Measurements from ENCODE around the gene PDF. TPM values are rescaled to one million over a fixed set of nuclear protein-coding genes. Genes with fewer than 3 reads are reported as not detected.

The PDF gene
- total RNA-seq, 2 experiments from 2014 or later = 8.8 to 9.7 TPM

DNA sequence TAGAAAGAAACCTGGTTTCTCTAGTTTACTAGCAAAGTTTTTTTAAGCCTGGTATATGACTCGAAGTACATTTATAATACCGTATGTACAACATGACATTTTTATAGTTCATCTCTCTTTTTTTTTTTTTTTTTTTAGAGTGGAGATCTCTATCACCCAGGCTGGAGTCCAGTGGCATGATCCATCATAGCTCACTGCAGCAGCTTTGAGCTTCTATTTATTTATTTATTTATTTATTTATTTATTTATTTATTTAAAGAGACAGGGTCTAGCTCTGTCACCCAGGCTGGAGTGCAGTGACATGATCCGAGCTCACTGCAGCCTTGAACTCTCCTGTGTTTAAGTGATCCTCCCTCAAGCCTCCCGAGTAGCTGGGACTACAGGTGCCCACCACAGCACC, 45.1 kb downstream of the PDF start:
- H3K27ac Mint-ChIP-seq = no peak overlapping the region
- no peaks in the 10 kb centered on the region for H3K9me3 Mint-ChIP-seq
- H3K27me3 Mint-ChIP-seq = no peaks in the 10 kb centered on the region
- peaks cover 2% of the 10 kb centered on the region for H3K4me1 Mint-ChIP-seq
- ChIA-PET CTCF (interaction anchor here (0.7 to 7.1 kb wide), 13 partner anchors 9 to 1262 kb away, joined by 3 to 103 read pairs (median 5); partner anchors contain the start of genes CHTF8, DUS2 and UTP4), POLR2A (interaction anchor here (0.6 to 1.9 kb wide), 2 partner anchors 135 to 336 kb away, joined by 3 to 6 read pairs; no protein-coding TSS in a partner anchor)
- H3K4me3 Mint-ChIP-seq = no peak overlapping the region
- DNase-seq = no peak
- peaks cover 2% of the 10 kb centered on the region for H3K36me3 Mint-ChIP-seq (ENCODE audit: low read depth)

DNA sequence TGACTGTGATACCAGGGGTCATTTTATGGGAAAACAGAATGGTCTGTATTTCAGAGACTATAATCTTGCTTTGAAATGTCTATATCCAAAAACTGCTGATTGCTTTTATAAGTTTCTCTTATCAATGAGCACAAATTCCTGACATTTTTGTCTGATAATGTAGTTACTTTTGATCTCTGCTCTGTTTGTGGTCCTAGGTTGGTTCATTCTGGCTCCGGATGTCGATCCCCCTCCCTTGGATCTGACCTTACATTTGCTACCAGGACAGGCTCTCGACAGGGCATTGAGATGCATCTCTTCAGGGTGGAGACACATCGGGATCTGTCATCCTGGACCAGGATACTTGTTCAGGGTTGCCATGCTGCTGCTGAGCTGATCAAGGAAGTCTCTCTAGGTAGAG, 46.5 kb downstream of the PDF start:
- no peak overlapping the region for H3K4me3 Mint-ChIP-seq
- DNase-seq = no peak
- peaks cover 2% of the 10 kb centered on the region for H3K4me1 Mint-ChIP-seq
- POLR2A ChIA-PET = no interaction called here
- no peaks in the 10 kb centered on the region for H3K9me3 Mint-ChIP-seq
- no peaks in the 10 kb centered on the region for H3K27me3 Mint-ChIP-seq
- H3K36me3 Mint-ChIP-seq (ENCODE audit: low read depth) = peaks cover 2% of the 10 kb centered on the region
- H3K27ac Mint-ChIP-seq = no peak overlapping the region
- CTCF ChIA-PET = interaction anchor here (1.5 to 7.1 kb wide), 2 partner anchors 133 kb away, joined by 8 to 103 read pairs; no protein-coding TSS in a partner anchor

DNA sequence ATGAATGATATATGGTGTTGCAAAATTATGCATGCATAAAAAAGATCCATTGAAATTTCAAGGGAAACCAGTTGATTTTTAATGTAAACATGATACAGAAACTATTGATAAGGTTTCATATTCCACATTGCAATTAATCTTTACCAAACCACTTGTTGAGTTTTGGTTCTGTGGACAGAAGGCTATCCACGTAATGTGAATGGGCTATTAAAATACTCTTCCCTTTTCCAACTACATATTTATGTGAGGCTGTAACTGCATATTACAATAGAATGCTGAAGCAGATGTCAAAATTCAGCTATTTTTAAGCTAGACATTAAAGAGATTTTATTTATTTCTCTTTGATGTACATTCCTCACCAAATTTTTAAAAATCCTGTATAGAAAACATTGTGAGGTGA, 53.0 kb downstream of the PDF start:
- no peak overlapping the region for H3K4me3 Mint-ChIP-seq
- no peak for DNase-seq
- ChIA-PET CTCF (interaction anchor here (0.7 to 1.3 kb wide), 2 partner anchors 10 to 127 kb away, joined by 3 read pairs; no protein-coding TSS in a partner anchor), POLR2A (interaction anchor here (1.8 kb wide), 1 partner anchor 34 kb away, joined by 4 read pairs; the partner anchor contains the start of gene VPS4A)
- no peaks in the 10 kb centered on the region for H3K4me1 Mint-ChIP-seq
- H3K36me3 Mint-ChIP-seq (ENCODE audit: low read depth) = peaks cover 2% of the 10 kb centered on the region
- no peaks in the 10 kb centered on the region for H3K9me3 Mint-ChIP-seq
- H3K27ac Mint-ChIP-seq = no peak overlapping the region
- no peaks in the 10 kb centered on the region for H3K27me3 Mint-ChIP-seq

Other genes starting within 250 kb of the PDF start
- gene HAS3, start 224.9 kb downstream of the PDF start, total RNA-seq = under 1 TPM; 0.38 to 0.71 TPM
- gene CHTF8, start 198.0 kb downstream of the PDF start, total RNA-seq = 100 to 1,000 TPM; 133 to 138 TPM
- gene UTP4, start 197.9 kb downstream of the PDF start, total RNA-seq = 10 to 100 TPM; 39.7 to 48.7 TPM
- gene SNTB2, start 143.4 kb downstream of the PDF start, total RNA-seq = 10 to 100 TPM; 23.3 to 25.9 TPM
- gene VPS4A, start 19.2 kb downstream of the PDF start, total RNA-seq = 10 to 100 TPM; 32.3 to 34.9 TPM
- gene COG8, start 9.0 kb upstream of the PDF start, total RNA-seq = 10 to 100 TPM; 30.6 to 30.7 TPM
- gene NIP7, start 9.2 kb upstream of the PDF start, total RNA-seq = 10 to 100 TPM; 36.0 to 36.7 TPM
- gene TMED6, start 21.2 kb upstream of the PDF start, total RNA-seq = 1 to 10 TPM; 1.3 to 1.8 TPM
- gene TERF2, start 55.4 kb upstream of the PDF start, total RNA-seq = 10 to 100 TPM; 40.4 to 40.8 TPM
- gene CYB5B, start 94.0 kb upstream of the PDF start, total RNA-seq = 100 to 1,000 TPM; 149 to 152 TPM
- gene NFAT5, start 235.4 kb upstream of the PDF start, total RNA-seq = 10 to 100 TPM; 19.7 to 21.3 TPM

All from activated CD4-positive, alpha-beta memory T cell treated with anti-CD3 and anti-CD28 coated beads, Interleukin-2, amount 10 ng/mL, durations not matched to agents 7 days and 5 days (primary cell).